HL-60 (cell line): ENCODE results near the gene LRATD1.

Source experiments
- CTCF ChIP-seq: IDR thresholded peaks from one replicate; pipeline ENCODE4 v1.5.1; 2011; ENCODE audit warnings: low read length, control low read depth, inconsistent platforms; ENCODE audit not compliant: insufficient read depth
- GABPA ChIP-seq: IDR thresholded peaks from 2 replicates; pipeline ENCODE4 v1.6.1; 2012; ENCODE audit warnings: low read depth
- POLR2AphosphoS5 ChIP-seq: IDR thresholded peaks from 2 replicates; pipeline ENCODE4 v1.6.1; 2012; ENCODE audit warnings: low read depth
- REST ChIP-seq: IDR thresholded peaks from 2 replicates; pipeline ENCODE4 v1.6.1; 2012; ENCODE audit warnings: low read depth; ENCODE audit not compliant: insufficient replicate concordance
- SPI1 ChIP-seq: IDR thresholded peaks from 2 replicates; pipeline ENCODE4 v1.6.1; 2012; ENCODE audit warnings: low read depth, mild to moderate bottlenecking, borderline replicate concordance

GRCh38 chr2:14676371-14676770 is 43.9 kb downstream of the LRATD1 start:
- TF ChIP-seq CTCF, result no peak
- TF ChIP-seq POLR2AphosphoS5, result no peak
- TF ChIP-seq REST, result no peak
- no peak for TF ChIP-seq SPI1
- TF ChIP-seq GABPA, result no peak
